Thyroid gland (tissue), 4 donors: Measurements from ENCODE around the gene UBASH3A.

ENCODE experiments used
- POLR2A ChIP-seq, 2 donors: fragments of 450-650 bp; IDR thresholded peaks; one replicate each; pipeline ENCODE4 v1.6.1; 2017; ENCODE audit warnings: antibody characterized with exemption in 2 of 2, mild to moderate bottlenecking in 2 of 2, moderate library complexity in 1 of 2
- TF ChIP-seq, protein P1 (sequence below), 6 experiments: fragments of 200-600 bp in 3 of 6; fragments of 450-650 bp in 3 of 6; sonication (generic) in 3 of 6; IDR thresholded peaks; one replicate each; pipeline ENCODE4 v1.5.1; 2016 to 2019; ENCODE audit warnings: antibody characterized with exemption in 6 of 6, mild to moderate bottlenecking in 2 of 6, inconsistent platforms in 1 of 6, moderate library complexity in 1 of 6

DNA sequence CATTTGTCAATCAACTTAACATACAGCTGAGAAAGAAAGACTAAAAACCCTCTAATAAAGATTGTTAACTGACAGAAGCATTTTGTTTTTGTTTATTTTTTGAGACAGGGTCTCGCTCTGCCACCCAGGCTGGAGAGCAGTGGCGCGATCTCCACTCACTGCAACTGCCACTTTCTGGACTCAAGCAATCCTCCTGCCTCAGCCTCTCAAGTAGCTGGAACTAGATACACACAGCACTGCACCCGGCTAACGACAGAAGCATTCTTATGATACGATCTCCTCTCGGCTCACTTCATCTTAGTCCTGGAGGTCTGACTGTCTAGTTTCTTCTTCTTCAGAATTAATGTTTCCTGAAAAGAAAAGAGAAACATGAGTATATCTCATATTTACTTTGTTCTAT, 68.8 kb downstream of the UBASH3A start:
- TF ChIP-seq, protein P1, sequence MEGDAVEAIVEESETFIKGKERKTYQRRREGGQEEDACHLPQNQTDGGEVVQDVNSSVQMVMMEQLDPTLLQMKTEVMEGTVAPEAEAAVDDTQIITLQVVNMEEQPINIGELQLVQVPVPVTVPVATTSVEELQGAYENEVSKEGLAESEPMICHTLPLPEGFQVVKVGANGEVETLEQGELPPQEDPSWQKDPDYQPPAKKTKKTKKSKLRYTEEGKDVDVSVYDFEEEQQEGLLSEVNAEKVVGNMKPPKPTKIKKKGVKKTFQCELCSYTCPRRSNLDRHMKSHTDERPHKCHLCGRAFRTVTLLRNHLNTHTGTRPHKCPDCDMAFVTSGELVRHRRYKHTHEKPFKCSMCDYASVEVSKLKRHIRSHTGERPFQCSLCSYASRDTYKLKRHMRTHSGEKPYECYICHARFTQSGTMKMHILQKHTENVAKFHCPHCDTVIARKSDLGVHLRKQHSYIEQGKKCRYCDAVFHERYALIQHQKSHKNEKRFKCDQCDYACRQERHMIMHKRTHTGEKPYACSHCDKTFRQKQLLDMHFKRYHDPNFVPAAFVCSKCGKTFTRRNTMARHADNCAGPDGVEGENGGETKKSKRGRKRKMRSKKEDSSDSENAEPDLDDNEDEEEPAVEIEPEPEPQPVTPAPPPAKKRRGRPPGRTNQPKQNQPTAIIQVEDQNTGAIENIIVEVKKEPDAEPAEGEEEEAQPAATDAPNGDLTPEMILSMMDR (IDR thresholded peaks at IDR 0.05): no peak
- TF ChIP-seq POLR2A (IDR thresholded peaks at IDR 0.05): no peak
